ENCODE data around the gene STXBP1. TPM values are rescaled to one million over a fixed set of nuclear protein-coding genes. Genes with fewer than 3 reads are reported as not detected.

The STXBP1 gene
- total RNA-seq, 1 donor from 2014 or later = 12.0 TPM

GRCh38 chr9:127712371-127712770 is 100.3 kb downstream of the STXBP1 start:
- H3K36me3 Mint-ChIP-seq = no peaks in the 10 kb centered on the region
- Histone ChIP-seq H3K79me2 (ENCODE audit: low read depth) (no peaks in the 10 kb centered on the region), H3K4me3 (no peak overlapping the region), H3K27ac (no peak overlapping the region), H3K36me3 (no peaks in the 10 kb centered on the region), H3F3A (ENCODE audit: low read depth) (no peaks in the 10 kb centered on the region), H3K4me1 (peaks cover 9% of the 10 kb centered on the region), H3K4me2 (no peak overlapping the region), H4K20me1 (ENCODE audit: low read depth) (no peaks in the 10 kb centered on the region), H3K9me3 (ENCODE audit: low read depth) (no peaks in the 10 kb centered on the region), H3K27me3 (peaks cover 15% of the 10 kb centered on the region), H3K9ac (no peak overlapping the region), H2AFZ (replicated peaks) (no peak overlapping the region)
- no peak for DNase-seq (ENCODE audit: low spot score)
- H3K9me3 Mint-ChIP-seq = peaks cover 3% of the 10 kb centered on the region
- no peak for TF ChIP-seq EZH2 (IDR thresholded peaks at IDR 0.05)
- TF ChIP-seq CTCF (IDR thresholded peaks at IDR 0.05) = no peak
- no peak for TF ChIP-seq EZH2phosphoT487 (IDR thresholded peaks at IDR 0.05)
- H3K4me1 Mint-ChIP-seq = peaks cover 26% of the 10 kb centered on the region
- H3K27ac Mint-ChIP-seq = no peak overlapping the region
- peaks cover 6% of the 10 kb centered on the region for H3K27me3 Mint-ChIP-seq (ENCODE audit: insufficient read depth, low read depth)
- no peak overlapping the region for H3K4me3 Mint-ChIP-seq

- H3K27ac ChIP-seq = no peak overlapping the region
- H3K4me1 ChIP-seq = peaks cover 9% of the 10 kb centered on the region
- no peak overlapping the region for H3K4me2 ChIP-seq
- H3K9me3 ChIP-seq (ENCODE audit: low read depth) = no peaks in the 10 kb centered on the region
- Mint-ChIP-seq H3K9me3 (peaks cover 3% of the 10 kb centered on the region), H3K4me1 (peaks cover 22% of the 10 kb centered on the region), H3K36me3 (no peaks in the 10 kb centered on the region), H3K27ac (no peak overlapping the region), H3K27me3 (ENCODE audit: insufficient read depth, low read depth) (peaks cover 8% of the 10 kb centered on the region), H3K4me3 (no peak overlapping the region)
- no peak overlapping the region for H3K4me3 ChIP-seq
- H4K20me1 ChIP-seq (ENCODE audit: low read depth) = no peaks in the 10 kb centered on the region
- no peaks in the 10 kb centered on the region for H3K36me3 ChIP-seq
- no peak for DNase-seq (ENCODE audit: low spot score)
- TF ChIP-seq CTCF (IDR thresholded peaks at IDR 0.05) (no peak), EZH2 (IDR thresholded peaks at IDR 0.05) (no peak), EZH2phosphoT487 (IDR thresholded peaks at IDR 0.05) (no peak)
- H3F3A ChIP-seq (ENCODE audit: low read depth) = no peaks in the 10 kb centered on the region
- peaks cover 15% of the 10 kb centered on the region for H3K27me3 ChIP-seq
- no peak overlapping the region for H2AFZ ChIP-seq (replicated peaks)
- no peaks in the 10 kb centered on the region for H3K79me2 ChIP-seq (ENCODE audit: low read depth)
- H3K9ac ChIP-seq = no peak overlapping the region
Observed at GRCh38 chr9:127712867-127713266, 100.8 kb downstream of the STXBP1 start.

GRCh38 chr9:127714020-127714750 is 102.1 kb downstream of the STXBP1 start:
- Histone ChIP-seq H3K79me2 (ENCODE audit: low read depth) (no peaks in the 10 kb centered on the region), H4K20me1 (ENCODE audit: low read depth) (no peaks in the 10 kb centered on the region), H3K4me1 (peaks cover 9% of the 10 kb centered on the region), H3K27ac (no peak overlapping the region), H3K4me2 (peak overlapping the region; percentile 97), H3K9me3 (ENCODE audit: low read depth) (no peaks in the 10 kb centered on the region), H3K9ac (no peak overlapping the region), H3K27me3 (peaks cover 15% of the 10 kb centered on the region), H2AFZ (replicated peaks) (no peak overlapping the region), H3K36me3 (no peaks in the 10 kb centered on the region), H3F3A (ENCODE audit: low read depth) (no peaks in the 10 kb centered on the region), H3K4me3 (peak overlapping the region; percentile 64)
- Mint-ChIP-seq H3K4me1 (peaks cover 22% of the 10 kb centered on the region), H3K4me3 (peak overlapping the region; percentile 83), H3K27me3 (ENCODE audit: insufficient read depth, low read depth) (peaks cover 8% of the 10 kb centered on the region), H3K36me3 (no peaks in the 10 kb centered on the region), H3K27ac (no peak overlapping the region), H3K9me3 (no peaks in the 10 kb centered on the region)
- DNase-seq (ENCODE audit: low spot score) = no peak
- TF ChIP-seq EZH2phosphoT487 (IDR thresholded peaks at IDR 0.05) (no peak), EZH2 (IDR thresholded peaks at IDR 0.05) (no peak), CTCF (IDR thresholded peaks at IDR 0.05) (no peak)

All from neural progenitor cell (in vitro differentiated cells).